Ovary (tissue), 9 donors: ENCODE measurements around the gene ATG4D. TPM values are rescaled to one million over a fixed set of nuclear protein-coding genes. Genes with fewer than 3 reads are reported as not detected.

Source experiments
- DNase-seq, 5 donors: peaks; one replicate each; pipeline ENCODE4 v3.0.0-alpha.2; 2019 to 2020
- H3K27ac ChIP-seq, 2 donors: fragments of 200-600 bp; one replicate each; pipeline versions ENCODE4 v1.5.1 to v1.8.0; 2019 to 2022
- H3K27me3 ChIP-seq: fragments of 200-600 bp; one replicate; pipeline ENCODE4 v1.8.0; 2022
- H3K36me3 ChIP-seq: fragments of 200-600 bp; sonication (generic); one replicate; pipeline ENCODE4 v1.5.1; 2019
- H3K4me1 ChIP-seq: one replicate; pipeline ENCODE4 v1.8.1; 2013; ENCODE audit warnings: mild to moderate bottlenecking, moderate library complexity; ENCODE audit not compliant: insufficient read depth
- H3K4me3 ChIP-seq: fragments of 200-600 bp; sonication (generic); one replicate; pipeline ENCODE4 v1.5.1; 2017
- H3K9me3 ChIP-seq, 2 donors: fragments of 200-600 bp in 1 of 2; sonication (generic) in 1 of 2; one replicate each; pipeline versions ENCODE4 v1.5.1 to v1.8.1; 2013 to 2019; ENCODE audit warnings: mild to moderate bottlenecking in 1 of 2, moderate library complexity in 1 of 2
- EP300 ChIP-seq: sonication (generic); formaldehyde crosslinking; IDR thresholded peaks from one replicate; pipeline ENCODE4 v1.6.1; 2017; ENCODE audit warnings: antibody characterized with exemption
- POLR2A ChIP-seq: fragments of 450-650 bp; IDR thresholded peaks from one replicate; pipeline ENCODE4 v1.6.1; 2017; ENCODE audit warnings: antibody characterized with exemption, mild to moderate bottlenecking, moderate library complexity
- WGBS, 3 donors: extraction: QIAGEN DNeasy Blood & Tissue Kit in 1 of 3; methylation state at CpG; one replicate each; pipeline versions ENCODE4 v1.1.5 to v1.1.7; 2013 to 2017; 5-methylcytosine and 5-hydroxymethylcytosine counted together
- intact Hi-C, 4 donors: fragments of 100-400 bp; cut with DNase I; formaldehyde crosslinking; loops; one replicate each; pipeline versions ENCODE4 v1.11.0 to v1.15.1; 2022 to 2023
- polyA plus RNA-seq, 2 donors: library from polyadenylated mRNA; stranded (reverse); fragments of 200-250 nt in 1 of 2; fragments of 350-450 nt in 1 of 2; fragmentation: Illumina TruSeq in 1 of 2; extraction: RNeasy Lipid Tissue Mini Kit (QIAGEN cat#74804) in 1 of 2; gene quantifications; one replicate each; pipeline ENCODE4 v1.2.3, GENCODE V29; 2013 to 2014
- total RNA-seq, 7 donors: library from RNA; depleted of rRNA in 2 of 7; stranded (reverse); fragments of >200 nt in 2 of 7; fragmentation: NEBNext Ultra II Directional in 3 of 7; extraction: Animal tissue kit (Norgen Biotek cat#: 25700) in 3 of 7; gene quantifications; one replicate each; pipeline versions ENCODE4 v1.1.0 to v1.2.4, GENCODE V29; 2016 to 2023
- TF ChIP-seq, protein P1 (sequence below), 3 donors: fragments of 450-650 bp in 2 of 3; fragments of 200-600 bp in 1 of 3; IDR thresholded peaks; one replicate each; pipeline versions ENCODE4 v1.5.1 to v1.8.0; 2016 to 2022; ENCODE audit warnings: antibody characterized with exemption in 3 of 3, mild to moderate bottlenecking in 1 of 3
- donor health status: DM: no; HTN: no; CAD: no; lungs with moderate emphysema.
- donor health status: DM: no; HTN: no; CAD: no.
- donor health status: Bipolar disorder and iron deficiency.
- donor health status: DM: yes; HTN: yes; CAD: no.
- donor health status: DM: no; HTN: no; CAD: no.
- donor health status: DM: yes; HTN: yes; CAD: no.

The ATG4D gene
- total and polyA plus RNA-seq, 9 donors = 3.1 to 26.9 (median 21.1) TPM

DNA sequence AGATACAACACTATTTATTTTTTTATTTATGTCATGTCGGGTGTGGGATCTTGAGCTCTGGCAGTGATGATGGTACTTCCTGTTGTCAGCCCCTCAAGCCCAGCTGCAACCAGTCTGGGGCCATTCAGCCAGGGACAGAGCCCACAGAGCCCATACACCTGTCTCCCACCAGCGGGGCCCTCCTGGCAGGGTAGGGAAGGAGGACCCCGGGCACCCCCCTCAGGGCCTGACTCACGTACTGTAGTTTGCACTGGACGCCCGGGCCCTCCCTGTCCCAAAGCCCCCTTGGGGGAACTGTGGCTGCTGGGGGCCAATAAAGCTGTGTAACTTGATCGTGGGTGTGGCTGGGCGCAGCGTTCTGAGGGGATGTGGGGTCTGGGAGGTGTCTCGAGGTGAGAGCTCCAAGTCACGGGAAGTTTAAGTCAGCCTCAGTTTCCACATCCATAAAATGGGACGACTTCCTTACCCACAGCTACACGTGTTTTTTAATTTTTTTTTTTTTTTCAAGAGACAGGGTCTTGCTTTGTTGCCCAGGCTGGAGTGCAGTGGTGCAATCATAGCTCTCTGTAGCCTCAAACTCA, 9.5 kb downstream of the ATG4D start:
- TF ChIP-seq, protein P1, sequence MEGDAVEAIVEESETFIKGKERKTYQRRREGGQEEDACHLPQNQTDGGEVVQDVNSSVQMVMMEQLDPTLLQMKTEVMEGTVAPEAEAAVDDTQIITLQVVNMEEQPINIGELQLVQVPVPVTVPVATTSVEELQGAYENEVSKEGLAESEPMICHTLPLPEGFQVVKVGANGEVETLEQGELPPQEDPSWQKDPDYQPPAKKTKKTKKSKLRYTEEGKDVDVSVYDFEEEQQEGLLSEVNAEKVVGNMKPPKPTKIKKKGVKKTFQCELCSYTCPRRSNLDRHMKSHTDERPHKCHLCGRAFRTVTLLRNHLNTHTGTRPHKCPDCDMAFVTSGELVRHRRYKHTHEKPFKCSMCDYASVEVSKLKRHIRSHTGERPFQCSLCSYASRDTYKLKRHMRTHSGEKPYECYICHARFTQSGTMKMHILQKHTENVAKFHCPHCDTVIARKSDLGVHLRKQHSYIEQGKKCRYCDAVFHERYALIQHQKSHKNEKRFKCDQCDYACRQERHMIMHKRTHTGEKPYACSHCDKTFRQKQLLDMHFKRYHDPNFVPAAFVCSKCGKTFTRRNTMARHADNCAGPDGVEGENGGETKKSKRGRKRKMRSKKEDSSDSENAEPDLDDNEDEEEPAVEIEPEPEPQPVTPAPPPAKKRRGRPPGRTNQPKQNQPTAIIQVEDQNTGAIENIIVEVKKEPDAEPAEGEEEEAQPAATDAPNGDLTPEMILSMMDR (IDR thresholded peaks at IDR 0.05) = no peak
- TF ChIP-seq POLR2A = no peak
- TF ChIP-seq EP300 = no peak
- Histone ChIP-seq H3K4me3 (no peak overlapping the region), H3K9me3 (no peaks in the 10 kb centered on the region), H3K36me3 (no peaks in the 10 kb centered on the region), H3K27me3 (no peaks in the 10 kb centered on the region), H3K27ac (no peak overlapping the region), H3K4me1 (no peaks in the 10 kb centered on the region)
- intact Hi-C loops = no loop called here
- no peak for DNase-seq
- 69 to 79% (median 70%) methylated on average over 13 of the region's 13 CpGs for WGBS, 3 donors

DNA sequence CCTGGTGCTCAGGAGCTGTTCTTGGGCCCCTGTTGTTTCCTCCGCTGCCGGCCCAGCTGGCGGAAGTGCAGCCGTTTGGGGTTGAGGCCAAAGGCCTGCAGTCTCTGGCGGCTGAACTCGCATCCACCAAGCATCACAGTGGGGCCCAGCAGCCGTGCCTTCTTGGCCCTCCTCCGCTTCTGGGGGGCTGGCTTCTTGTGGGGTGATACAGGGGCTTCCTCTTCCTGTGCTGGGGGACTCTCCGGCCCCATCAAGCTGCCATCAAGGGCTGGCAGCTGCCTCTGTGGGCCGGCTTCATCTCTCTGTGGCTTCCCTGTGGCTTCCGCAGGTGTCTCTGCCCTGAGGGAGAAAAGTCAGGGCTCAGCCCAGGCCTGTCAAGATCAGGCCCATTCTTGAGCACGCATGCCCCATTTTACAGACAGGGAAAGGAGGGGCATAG, 10.3 kb downstream of the ATG4D start:
- intact Hi-C loops = no loop called here
- no peak overlapping the region for H3K4me3 ChIP-seq
- WGBS, 3 donors = 43 to 55% (median 53%) methylated on average over 9 to 12 of the region's 12 CpGs
- H3K36me3 ChIP-seq = no peaks in the 10 kb centered on the region
- no peak overlapping the region for H3K27ac ChIP-seq
- no peak for DNase-seq
- no peaks in the 10 kb centered on the region for H3K4me1 ChIP-seq
- no peaks in the 10 kb centered on the region for H3K9me3 ChIP-seq
- no peaks in the 10 kb centered on the region for H3K27me3 ChIP-seq
- TF ChIP-seq, protein P1 (IDR thresholded peaks at IDR 0.05) = no peak
- TF ChIP-seq POLR2A = no peak
- no peak for TF ChIP-seq EP300

DNA sequence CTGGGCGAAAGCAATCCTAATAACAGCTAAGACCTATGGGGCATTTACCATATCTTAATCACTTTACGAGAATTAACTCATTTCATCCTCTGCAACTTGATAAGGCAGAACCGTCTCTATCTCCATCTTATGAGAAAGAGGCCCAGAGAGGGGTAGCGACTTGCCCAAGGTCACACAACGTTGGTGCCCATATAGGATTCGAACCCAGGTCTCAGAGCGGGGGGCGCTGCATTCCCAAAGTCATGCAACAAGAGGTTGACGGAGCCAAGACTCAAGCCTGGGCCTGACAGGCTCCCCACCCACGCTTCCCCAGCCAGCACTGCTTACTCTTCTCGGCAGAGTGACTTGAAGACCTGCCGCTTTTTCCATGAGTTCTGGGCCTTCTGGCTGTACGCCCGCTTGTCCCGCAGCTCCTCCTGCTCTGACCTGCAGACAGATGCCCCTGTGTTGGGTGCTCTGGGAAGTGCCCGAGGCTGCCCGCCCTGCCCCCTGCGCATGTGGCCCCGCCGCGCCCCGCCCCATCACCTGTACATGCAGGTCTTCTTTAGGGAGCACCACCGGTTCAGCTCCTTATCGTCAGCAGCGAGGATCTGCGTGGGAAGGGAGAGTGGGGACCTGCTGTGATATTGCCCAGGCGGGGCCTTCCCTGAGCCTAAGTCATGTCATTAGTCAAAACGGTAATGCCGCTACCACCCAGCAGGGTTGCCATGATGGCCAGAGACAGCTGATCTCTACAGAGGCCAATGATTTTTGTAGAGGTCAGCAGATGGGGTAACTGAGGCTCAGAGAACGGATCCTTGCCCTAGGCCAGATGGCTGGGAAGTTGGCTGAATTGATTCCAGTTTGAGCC, 11.3 kb downstream of the ATG4D start:
- intact Hi-C loops = no loop called here
- TF ChIP-seq POLR2A (no peak), EP300 (no peak)
- TF ChIP-seq, protein P1 (IDR thresholded peaks at IDR 0.05) = no peak
- H3K27me3 ChIP-seq = no peaks in the 10 kb centered on the region
- H3K36me3 ChIP-seq = no peaks in the 10 kb centered on the region
- H3K4me3 ChIP-seq = no peak overlapping the region
- WGBS, 3 donors = 75 to 80% (median 79%) methylated on average over 29 to 30 of the region's 30 CpGs
- no peak for DNase-seq
- no peaks in the 10 kb centered on the region for H3K9me3 ChIP-seq
- H3K27ac ChIP-seq = no peak overlapping the region
- no peaks in the 10 kb centered on the region for H3K4me1 ChIP-seq

DNA sequence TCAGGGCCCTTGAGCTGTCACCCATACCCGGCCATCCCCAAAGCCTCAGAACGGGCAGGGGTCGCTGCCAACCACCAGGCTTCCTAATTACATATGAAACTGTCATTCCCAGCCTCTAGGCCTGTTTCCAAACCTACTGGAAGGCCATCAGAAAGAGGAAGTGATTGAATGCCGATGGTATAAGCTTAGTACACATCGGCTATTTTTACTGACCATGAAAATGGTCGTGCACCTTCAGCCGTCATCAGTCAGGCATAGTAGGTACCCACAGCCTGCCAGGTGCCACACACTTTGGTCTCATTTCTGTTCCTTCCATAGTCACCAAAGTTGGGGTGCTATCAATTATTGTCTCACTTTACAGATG, 11.9 kb downstream of the ATG4D start:
- Histone ChIP-seq H3K4me3 (no peak overlapping the region), H3K4me1 (no peaks in the 10 kb centered on the region), H3K27ac (no peak overlapping the region), H3K9me3 (no peaks in the 10 kb centered on the region), H3K36me3 (no peaks in the 10 kb centered on the region), H3K27me3 (no peaks in the 10 kb centered on the region)
- intact Hi-C loops = no loop called here
- TF ChIP-seq, protein P1 (IDR thresholded peaks at IDR 0.05) = no peak
- TF ChIP-seq EP300 (no peak), POLR2A (no peak)
- DNase-seq = no peak
- 70 to 79% (median 76%) methylated on average over 7 of the region's 7 CpGs for WGBS, 3 donors
